HG02759 (cell line): ENCODE results near the gene CKS2.
"Not testable (repeated sequence)": the region's sequence is repeated elsewhere in the genome, so short reads cannot be mapped to it uniquely, and the experiment has no call there.

Experiments used
- ATAC-seq: cut with Tn5 transposase; IDR thresholded peaks from one replicate; pipeline ENCODE4 v1.9.1; 2021; ENCODE audit warnings: mild to moderate bottlenecking, moderate library complexity; ENCODE audit not compliant: unreplicated experiment

The CKS2 gene

GRCh38 chr9:89310475-89311345 lies at the start of gene CKS2:
Gene CKS2, plus strand, starts transcription at chr9:89311195. Its CDS starts 98 bp downstream, at chr9:89311293.
- ATAC-seq = peak; percentile 89

GRCh38 chr9:89273528-89274279 lies 37.3 kb upstream of the CKS2 start:
- ATAC-seq = no peak

GRCh38 chr9:89274838-89275237 lies 36.2 kb upstream of the CKS2 start:
- no peak for ATAC-seq

GRCh38 chr9:89276040-89276439 lies 35.0 kb upstream of the CKS2 start:
- ATAC-seq = not testable (repeated sequence)

- no peak for ATAC-seq
Measured at GRCh38 chr9:89277043-89277442, 34.0 kb upstream of the CKS2 start.

- no peak for ATAC-seq
Measured at GRCh38 chr9:89277454-89277853, 33.5 kb upstream of the CKS2 start.

- no peak for ATAC-seq
Measured at GRCh38 chr9:89278551-89278950, 32.4 kb upstream of the CKS2 start.

- ATAC-seq = no peak
Measured at GRCh38 chr9:89278997-89279739, 31.8 kb upstream of the CKS2 start.

GRCh38 chr9:89281106-89281505 lies 29.9 kb upstream of the CKS2 start:
- ATAC-seq = no peak

- ATAC-seq = not testable (repeated sequence)
Measured at GRCh38 chr9:89282248-89282968, 28.6 kb upstream of the CKS2 start.

- ATAC-seq = no peak
Measured at GRCh38 chr9:89284076-89284475, 26.9 kb upstream of the CKS2 start.

- ATAC-seq = no peak
Measured at GRCh38 chr9:89291741-89292140, 19.3 kb upstream of the CKS2 start.

GRCh38 chr9:89293014-89293413 lies 18.0 kb upstream of the CKS2 start:
- ATAC-seq = no peak

- no peak for ATAC-seq
Measured at GRCh38 chr9:89295400-89295799, 15.6 kb upstream of the CKS2 start.

- not testable (repeated sequence) for ATAC-seq
Measured at GRCh38 chr9:89301996-89302395, 9.0 kb upstream of the CKS2 start.

GRCh38 chr9:89304020-89304833 lies 6.8 kb upstream of the CKS2 start:
- ATAC-seq = no peak

GRCh38 chr9:89304834-89305188 lies 6.2 kb upstream of the CKS2 start:
- peak; percentile 57 for ATAC-seq

GRCh38 chr9:89305868-89306267 lies 5.1 kb upstream of the CKS2 start:
- no peak for ATAC-seq

GRCh38 chr9:89309166-89309565 lies 1.8 kb upstream of the CKS2 start:
- ATAC-seq = no peak
